Body of pancreas (tissue), 4 donors: Measurements from ENCODE around the gene CATSPER4.

ENCODE experiments used
- CTCF ChIP-seq, 7 experiments: fragments of 450-650 bp in 4 of 7; fragments of 200-600 bp in 3 of 7; sonication (generic) in 3 of 7; IDR thresholded peaks; one replicate each; pipeline ENCODE4 v1.5.1; 2016 to 2019; ENCODE audit warnings: antibody characterized with exemption in 7 of 7
- POLR2A ChIP-seq, 3 donors: fragments of 450-650 bp; IDR thresholded peaks; one replicate each; pipeline ENCODE4 v1.6.1; 2016; ENCODE audit warnings: antibody characterized with exemption in 3 of 3, mild to moderate bottlenecking in 2 of 3

DNA sequence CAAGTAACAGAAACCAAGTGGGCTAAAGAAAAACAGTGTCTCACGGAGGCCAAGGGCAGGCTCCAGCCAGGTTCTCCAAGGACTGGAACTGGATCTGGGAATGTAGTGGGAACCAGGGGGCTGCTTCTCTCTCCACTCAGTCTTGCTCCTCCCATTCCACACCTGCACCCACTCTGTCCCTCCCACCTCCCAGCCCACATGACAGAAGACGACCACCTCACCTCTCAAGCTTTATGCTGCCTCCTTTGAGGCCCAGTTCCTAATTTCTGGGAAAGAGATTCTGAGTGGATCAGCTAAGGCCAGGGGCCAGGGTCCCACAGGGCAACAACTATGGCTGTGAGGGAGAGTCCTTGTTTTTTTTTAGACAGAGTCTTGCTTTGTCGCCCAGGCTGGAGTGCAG, 24.8 kb downstream of the CATSPER4 start:
- TF ChIP-seq POLR2A (IDR thresholded peaks at IDR 0.05) = no peak
- no peak for TF ChIP-seq CTCF (IDR thresholded peaks at IDR 0.05)
